Measurements from ENCODE around the gene COL6A3. TPM values are rescaled to one million over a fixed set of nuclear protein-coding genes. Genes with fewer than 3 reads are reported as not detected.
A peak's percentile ranks its signal among the peaks of the same experiment; 100 is the strongest.
"Not testable (repeated sequence)": the region's sequence is repeated elsewhere in the genome, so short reads cannot be mapped to it uniquely, and the experiment has no call there.

The COL6A3 gene
- total and polyA plus RNA-seq, 7 experiments from 2014 or later = 0.02 to 3.1 (median 2.2) TPM

DNA sequence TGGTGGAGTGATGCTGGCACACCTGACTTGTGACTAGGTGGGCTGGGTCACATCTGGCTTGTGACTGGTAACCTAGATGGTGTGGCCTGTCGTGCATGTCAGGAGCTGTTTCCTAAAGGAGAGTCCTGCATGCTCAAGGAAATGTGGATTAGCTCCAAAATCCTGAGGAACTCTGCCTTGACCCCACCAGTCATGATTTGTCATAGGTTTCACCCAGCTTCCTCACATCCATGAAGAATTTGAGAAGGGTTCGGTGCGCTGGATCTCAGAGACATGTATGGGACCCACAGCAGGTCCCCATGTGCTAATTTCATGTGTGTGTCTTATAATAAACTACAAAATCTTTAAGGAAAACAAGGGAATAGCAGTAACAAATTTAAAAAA lies 107.2 kb downstream of the COL6A3 start:
- Mint-ChIP-seq H3K4me1 (no peaks in the 10 kb centered on the region), H3K9me3 (peaks cover 0 to 19% (median 9%) of the 10 kb centered on the region in 11 donors), H3K4me3 (no peak overlapping the region), H3K27me3 (peaks cover 4 to 15% (median 6%) of the 10 kb centered on the region in 5 donors), H3K27ac (no peak overlapping the region), H3K36me3 (peaks cover 0 to 14% (median 4%) of the 10 kb centered on the region in 5 donors)
- H3K4me3 ChIP-seq (ENCODE audit: low read length) = no peak overlapping the region
- ATAC-seq (no peak), DNase-seq (no peak)
- ChIA-PET POLR2A (no interaction called here), CTCF (no interaction called here)
- H3K36me3 ChIP-seq (ENCODE audit: control insufficient read depth in 2 of 3, insufficient read depth in 3 of 3, low read length in 3 of 3) = no peaks in the 10 kb centered on the region
- H3K9me3 ChIP-seq (ENCODE audit: control insufficient read depth in 2 of 3, low read length in 3 of 3) = no peaks in the 10 kb centered on the region
- no peaks in the 10 kb centered on the region for H3K4me1 ChIP-seq (ENCODE audit: control insufficient read depth in 2 of 2, insufficient read depth in 2 of 2, low read length in 2 of 2)
- H3K27ac ChIP-seq (ENCODE audit: low read depth, low read length) = no peak overlapping the region
- intact Hi-C loops (cut with micrococcal nuclease) = no loop called here
- no peaks in the 10 kb centered on the region for H3K27me3 ChIP-seq (ENCODE audit: control insufficient read depth in 2 of 2, insufficient read depth in 2 of 2, low read length in 2 of 2)

DNA sequence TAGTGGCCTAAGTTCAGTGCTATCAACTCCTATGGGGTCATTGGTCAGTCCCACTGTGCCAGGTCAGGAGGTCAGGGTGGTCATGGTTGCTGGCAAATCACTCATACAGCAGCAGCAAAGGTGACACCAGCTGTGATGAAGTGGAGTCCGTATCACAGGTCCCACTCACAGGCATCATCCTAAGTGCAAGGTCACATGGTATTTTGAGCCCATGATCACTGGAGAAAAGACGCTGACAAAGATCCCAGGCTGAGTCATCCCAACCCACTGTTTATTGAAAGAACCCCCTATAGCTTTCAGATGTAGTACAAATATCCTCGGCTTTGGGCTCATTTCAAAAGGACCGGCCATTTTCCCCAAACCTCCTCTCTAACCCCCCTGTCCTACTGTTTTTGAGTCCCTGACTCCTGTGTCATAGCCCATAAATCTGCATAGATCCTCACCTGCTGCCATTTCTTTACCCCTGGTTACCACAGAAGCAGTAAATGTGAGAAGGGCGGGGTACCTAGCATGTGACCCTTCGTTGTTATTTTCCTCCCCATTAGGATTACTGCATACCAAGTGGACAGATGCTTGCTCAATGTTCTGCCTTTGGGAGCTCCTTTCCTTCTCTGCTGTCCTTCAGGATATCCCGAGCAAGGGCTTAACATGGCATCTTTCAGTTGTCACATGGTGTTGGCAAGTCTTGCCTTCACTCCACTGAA lies 107.7 kb downstream of the COL6A3 start:
- peaks cover 0 to 14% (median 4%) of the 10 kb centered on the region in 5 donors for H3K36me3 Mint-ChIP-seq
- no peaks in the 10 kb centered on the region for H3K4me1 ChIP-seq (ENCODE audit: control insufficient read depth in 2 of 2, insufficient read depth in 2 of 2, low read length in 2 of 2)
- no peaks in the 10 kb centered on the region for H3K4me1 Mint-ChIP-seq
- peak overlapping the region in 1 of 10 donors; percentile 8 for H3K4me3 Mint-ChIP-seq
- ChIA-PET CTCF (no interaction called here), POLR2A (no interaction called here)
- H3K36me3 ChIP-seq (ENCODE audit: control insufficient read depth in 2 of 3, insufficient read depth in 3 of 3, low read length in 3 of 3) = no peaks in the 10 kb centered on the region
- H3K9me3 ChIP-seq (ENCODE audit: control insufficient read depth in 2 of 3, low read length in 3 of 3) = no peaks in the 10 kb centered on the region
- ATAC-seq (no peak), DNase-seq (no peak)
- H3K27me3 ChIP-seq (ENCODE audit: control insufficient read depth in 2 of 2, insufficient read depth in 2 of 2, low read length in 2 of 2) = no peaks in the 10 kb centered on the region
- no peak overlapping the region for H3K4me3 ChIP-seq (ENCODE audit: low read length)
- intact Hi-C loops (cut with micrococcal nuclease) = no loop called here
- H3K27me3 Mint-ChIP-seq = peaks cover 4 to 15% (median 6%) of the 10 kb centered on the region in 5 donors
- no peak overlapping the region for H3K27ac Mint-ChIP-seq
- no peak overlapping the region for H3K27ac ChIP-seq (ENCODE audit: low read depth, low read length)
- peaks cover 0 to 19% (median 9%) of the 10 kb centered on the region in 11 donors for H3K9me3 Mint-ChIP-seq

DNA sequence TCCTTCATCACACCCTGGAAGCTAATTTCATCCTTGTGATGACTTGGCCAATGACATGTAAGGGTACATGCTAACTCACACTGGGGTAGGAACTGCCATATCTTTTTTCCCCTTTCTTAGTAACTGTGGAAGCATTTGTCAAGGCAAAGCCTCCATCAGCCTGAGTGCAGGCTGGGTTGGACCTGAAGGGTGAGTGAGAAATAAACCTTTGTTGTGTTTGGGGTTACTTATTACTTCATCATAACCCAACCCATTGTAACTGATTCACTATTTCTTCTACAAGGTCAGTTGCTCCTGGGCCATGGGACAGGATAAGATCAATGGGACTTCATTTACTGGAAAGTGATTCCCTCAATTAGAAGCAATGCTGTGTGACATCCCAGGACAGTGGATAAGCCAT lies 108.4 kb downstream of the COL6A3 start:
- no peak for ATAC-seq
- Histone ChIP-seq H3K27me3 (ENCODE audit: control insufficient read depth in 2 of 2, insufficient read depth in 2 of 2, low read length in 2 of 2) (no peaks in the 10 kb centered on the region), H3K27ac (ENCODE audit: low read depth, low read length) (no peak overlapping the region), H3K4me1 (ENCODE audit: control insufficient read depth in 2 of 2, insufficient read depth in 2 of 2, low read length in 2 of 2) (no peaks in the 10 kb centered on the region), H3K36me3 (ENCODE audit: control insufficient read depth in 2 of 3, insufficient read depth in 3 of 3, low read length in 3 of 3) (no peaks in the 10 kb centered on the region), H3K9me3 (ENCODE audit: control insufficient read depth in 2 of 3, low read length in 3 of 3) (no peaks in the 10 kb centered on the region), H3K4me3 (ENCODE audit: low read length) (no peak overlapping the region)
- peaks cover 0 to 19% (median 9%) of the 10 kb centered on the region in 11 donors for H3K9me3 Mint-ChIP-seq
- H3K4me1 Mint-ChIP-seq = no peaks in the 10 kb centered on the region
- POLR2A ChIA-PET = no interaction called here
- intact Hi-C loops (cut with micrococcal nuclease) = no loop called here
- peaks cover 0 to 14% (median 4%) of the 10 kb centered on the region in 5 donors for H3K36me3 Mint-ChIP-seq
- DNase-seq = no peak
- peaks cover 6 to 15% (median 9%) of the 10 kb centered on the region in 5 donors for H3K27me3 Mint-ChIP-seq
- H3K4me3 Mint-ChIP-seq = peak overlapping the region in 1 of 10 donors; percentile 8
- no peak overlapping the region for H3K27ac Mint-ChIP-seq
- CTCF ChIA-PET = no interaction called here

DNA sequence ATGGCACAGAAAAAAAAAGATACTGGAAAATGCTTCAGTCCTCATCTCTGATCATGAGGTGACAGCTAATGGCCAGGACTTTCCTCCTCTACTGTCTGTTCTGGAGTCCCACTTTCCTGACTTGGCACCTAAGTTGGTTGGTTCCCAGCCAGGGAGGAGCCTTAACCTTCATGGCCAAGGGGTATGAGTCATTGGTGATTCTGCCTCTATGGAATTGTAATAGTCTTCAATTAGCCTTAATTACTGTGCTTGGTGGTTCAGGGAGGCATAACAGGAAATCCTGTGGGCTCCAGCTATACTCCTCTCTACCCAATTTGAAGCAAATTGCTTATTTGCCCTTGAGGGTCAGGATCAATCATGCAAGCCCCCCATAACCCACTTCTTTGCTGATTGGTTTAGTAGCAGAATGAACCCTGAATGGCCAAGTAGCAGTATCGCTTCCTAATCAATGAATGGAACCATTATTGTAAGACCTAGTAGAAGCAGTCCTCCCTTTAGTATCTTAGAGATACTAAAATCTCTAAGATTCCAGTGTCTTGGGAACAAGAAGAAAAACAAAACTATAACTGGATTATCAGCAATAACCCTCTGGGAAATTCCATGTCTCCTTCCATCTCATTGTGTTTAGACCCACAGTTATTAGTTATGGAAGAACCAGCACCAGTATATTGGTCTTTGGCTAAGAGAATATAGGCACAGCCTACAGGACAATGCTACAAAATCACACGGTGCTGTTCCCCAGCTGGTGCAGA lies 109.0 kb downstream of the COL6A3 start:
- CTCF ChIA-PET = no interaction called here
- no peak overlapping the region for H3K4me3 Mint-ChIP-seq

DNA sequence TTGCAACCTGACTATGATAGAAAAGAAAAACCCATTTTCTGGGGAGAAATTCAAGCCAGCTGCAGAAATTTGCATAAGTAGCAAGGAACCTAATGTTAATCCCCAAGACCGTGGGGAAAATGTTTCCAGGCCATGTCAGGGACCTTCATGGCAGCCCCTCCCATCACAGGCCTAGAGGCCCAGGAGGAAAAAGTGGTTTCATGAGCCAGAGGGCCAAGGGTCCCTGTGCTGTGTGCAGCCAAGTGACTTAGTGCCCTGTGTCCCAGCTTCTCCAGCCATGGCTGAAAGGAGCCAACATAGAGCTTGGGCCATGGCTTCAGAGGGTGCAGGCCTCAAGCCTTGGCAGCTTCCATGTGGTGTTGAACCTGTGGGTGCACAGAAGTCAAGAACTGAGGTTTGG lies 110.7 kb downstream of the COL6A3 start:
- H3K9me3 ChIP-seq (ENCODE audit: control insufficient read depth in 2 of 3, low read length in 3 of 3); CTCF ChIA-PET; H3K27ac ChIP-seq (ENCODE audit: low read depth, low read length); H3K4me1 Mint-ChIP-seq; ATAC-seq; H3K4me3 ChIP-seq (ENCODE audit: low read length); intact Hi-C loops (cut with micrococcal nuclease); H3K4me3 Mint-ChIP-seq; POLR2A ChIA-PET; DNase-seq; H3K27ac Mint-ChIP-seq; H3K27me3 ChIP-seq (ENCODE audit: control insufficient read depth in 2 of 2, insufficient read depth in 2 of 2, low read length in 2 of 2); H3K4me1 ChIP-seq (ENCODE audit: control insufficient read depth in 2 of 2, insufficient read depth in 2 of 2, low read length in 2 of 2); H3K36me3 ChIP-seq (ENCODE audit: control insufficient read depth in 2 of 3, insufficient read depth in 3 of 3, low read length in 3 of 3): not testable (repeated sequence)
- H3K27me3 Mint-ChIP-seq = peaks cover 0 to 11% (median 6%) of the 10 kb centered on the region in 5 donors
- H3K36me3 Mint-ChIP-seq = peaks cover 0 to 14% (median 4%) of the 10 kb centered on the region in 5 donors
- peaks cover 0 to 19% (median 9%) of the 10 kb centered on the region in 11 donors for H3K9me3 Mint-ChIP-seq

More for the DNA sequence above, 109.0 kb downstream of the COL6A3 start:
- no peaks in the 10 kb centered on the region for H3K4me1 ChIP-seq (ENCODE audit: control insufficient read depth in 2 of 2, insufficient read depth in 2 of 2, low read length in 2 of 2)
- no peak overlapping the region for H3K4me3 ChIP-seq (ENCODE audit: low read length)
- no peak for ATAC-seq
- H3K27ac ChIP-seq (ENCODE audit: low read depth, low read length) = no peak overlapping the region
- Mint-ChIP-seq H3K9me3 (peaks cover 0 to 19% (median 9%) of the 10 kb centered on the region in 11 donors), H3K4me1 (no peaks in the 10 kb centered on the region), H3K27me3 (peaks cover 6 to 15% (median 11%) of the 10 kb centered on the region in 5 donors), H3K27ac (no peak overlapping the region), H3K36me3 (peaks cover 0 to 14% (median 4%) of the 10 kb centered on the region in 5 donors)
- POLR2A ChIA-PET = no interaction called here
- no peaks in the 10 kb centered on the region for H3K9me3 ChIP-seq (ENCODE audit: control insufficient read depth in 2 of 3, low read length in 3 of 3)
- no peaks in the 10 kb centered on the region for H3K27me3 ChIP-seq (ENCODE audit: control insufficient read depth in 2 of 2, insufficient read depth in 2 of 2, low read length in 2 of 2)
- intact Hi-C loops (cut with micrococcal nuclease) = no loop called here
- H3K36me3 ChIP-seq (ENCODE audit: control insufficient read depth in 2 of 3, insufficient read depth in 3 of 3, low read length in 3 of 3) = no peaks in the 10 kb centered on the region
- no peak for DNase-seq

GRCh38 chr2:237301595-237301994 lies 112.4 kb downstream of the COL6A3 start:
- no peak overlapping the region for H3K4me3 Mint-ChIP-seq
- DNase-seq (no peak), ATAC-seq (no peak)
- no peak overlapping the region for H3K27ac ChIP-seq (ENCODE audit: low read depth, low read length)
- no peak overlapping the region for H3K27ac Mint-ChIP-seq
- H3K27me3 Mint-ChIP-seq = peaks cover 3 to 18% (median 13%) of the 10 kb centered on the region in 5 donors
- no peaks in the 10 kb centered on the region for H3K4me1 ChIP-seq (ENCODE audit: control insufficient read depth in 2 of 2, insufficient read depth in 2 of 2, low read length in 2 of 2)
- no peaks in the 10 kb centered on the region for H3K27me3 ChIP-seq (ENCODE audit: control insufficient read depth in 2 of 2, insufficient read depth in 2 of 2, low read length in 2 of 2)
- no peaks in the 10 kb centered on the region for H3K4me1 Mint-ChIP-seq
- POLR2A ChIA-PET = no interaction called here
- CTCF ChIA-PET = no interaction called here
- intact Hi-C loops (cut with micrococcal nuclease) = no loop called here
- H3K36me3 ChIP-seq (ENCODE audit: control insufficient read depth in 2 of 3, insufficient read depth in 3 of 3, low read length in 3 of 3) = no peaks in the 10 kb centered on the region
- H3K9me3 Mint-ChIP-seq = peaks cover 0 to 19% (median 9%) of the 10 kb centered on the region in 11 donors
- peaks cover 0 to 14% (median 4%) of the 10 kb centered on the region in 5 donors for H3K36me3 Mint-ChIP-seq
- H3K4me3 ChIP-seq (ENCODE audit: low read length) = no peak overlapping the region
- no peaks in the 10 kb centered on the region for H3K9me3 ChIP-seq (ENCODE audit: control insufficient read depth in 2 of 3, low read length in 3 of 3)

All from naive thymus-derived CD4-positive, alpha-beta T cell (primary cell).